IPS-18a (cell line): ENCODE data around the gene YIF1A.

Source experiments
- H3K27ac ChIP-seq: one replicate; pipeline ENCODE4 v1.5.1; 2013; ENCODE audit warnings: low read length
- H3K27me3 ChIP-seq: one replicate; pipeline ENCODE4 v1.6.1; 2013; ENCODE audit warnings: mild to moderate bottlenecking, low read length; ENCODE audit not compliant: control insufficient read depth, insufficient read depth
- H3K36me3 ChIP-seq: one replicate; pipeline ENCODE4 v1.6.1; 2013; ENCODE audit warnings: low read depth, low read length; ENCODE audit not compliant: control insufficient read depth
- H3K4me1 ChIP-seq: one replicate; pipeline ENCODE4 v1.6.1; 2013; ENCODE audit warnings: low read depth, low read length; ENCODE audit not compliant: control insufficient read depth
- H3K4me3 ChIP-seq: one replicate; pipeline ENCODE4 v1.5.1; 2013; ENCODE audit warnings: low read length
- H3K9ac ChIP-seq: one replicate; pipeline ENCODE4 v1.6.1; 2013; ENCODE audit warnings: mild to moderate bottlenecking, low read length, moderate library complexity
- H3K9me3 ChIP-seq: one replicate; pipeline ENCODE4 v1.6.1; 2013; ENCODE audit warnings: low read depth, low read length; ENCODE audit not compliant: control insufficient read depth

YIF1A gene

DNA sequence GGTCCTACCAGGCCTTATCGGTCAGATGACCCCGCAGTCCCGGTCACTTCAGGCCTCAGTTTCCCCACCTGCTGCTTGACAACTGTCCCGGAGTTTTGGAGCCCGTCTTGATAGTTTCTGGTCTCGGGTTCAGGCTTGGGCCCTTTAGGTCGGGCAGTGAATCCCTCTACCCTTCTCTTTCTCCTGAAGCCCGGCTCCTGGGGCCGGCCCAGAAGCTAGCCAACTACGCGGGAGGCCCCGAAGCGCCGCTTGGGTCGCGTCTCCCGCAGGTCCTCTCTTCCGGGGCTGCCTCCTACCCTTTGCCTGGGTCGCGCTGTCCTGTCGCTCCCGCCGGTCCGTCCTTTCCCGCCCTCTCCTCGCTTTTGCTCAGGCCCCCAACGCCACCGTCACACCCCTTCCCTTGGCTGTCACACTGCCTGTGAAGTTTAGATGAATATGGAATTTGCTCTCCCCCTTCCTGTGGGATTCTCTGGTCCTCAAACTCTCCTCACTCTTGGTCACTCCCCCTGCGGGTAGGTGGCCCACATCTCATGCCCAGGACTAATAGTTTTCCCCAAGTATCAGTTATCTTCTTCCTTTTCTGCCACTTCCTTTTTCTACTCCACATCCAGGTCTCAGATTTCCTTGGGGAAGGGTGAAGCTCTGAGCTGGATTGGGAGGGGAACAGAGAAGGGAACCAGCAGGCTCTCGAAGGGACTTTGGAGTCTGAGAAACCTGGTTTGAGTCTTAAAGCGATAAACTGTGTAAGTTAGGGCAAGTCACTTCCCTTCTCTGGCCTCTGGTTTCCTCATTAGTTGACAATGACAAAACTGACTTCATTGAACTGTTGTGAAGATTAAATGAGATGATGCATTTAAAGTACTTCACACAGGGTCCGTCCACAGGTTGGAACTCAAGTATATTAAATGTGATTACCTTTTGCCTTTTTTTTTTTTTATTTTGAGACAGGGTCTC is 19.7 kb downstream of the YIF1A start:
- Histone ChIP-seq H3K36me3 (peaks cover 33% of the 10 kb centered on the region), H3K27me3 (no peaks in the 10 kb centered on the region), H3K4me1 (peaks cover 4% of the 10 kb centered on the region), H3K27ac (peak overlapping the region; percentile 5), H3K9me3 (no peaks in the 10 kb centered on the region), H3K4me3 (peak overlapping the region; percentile 70), H3K9ac (peak overlapping the region; percentile 64)

DNA sequence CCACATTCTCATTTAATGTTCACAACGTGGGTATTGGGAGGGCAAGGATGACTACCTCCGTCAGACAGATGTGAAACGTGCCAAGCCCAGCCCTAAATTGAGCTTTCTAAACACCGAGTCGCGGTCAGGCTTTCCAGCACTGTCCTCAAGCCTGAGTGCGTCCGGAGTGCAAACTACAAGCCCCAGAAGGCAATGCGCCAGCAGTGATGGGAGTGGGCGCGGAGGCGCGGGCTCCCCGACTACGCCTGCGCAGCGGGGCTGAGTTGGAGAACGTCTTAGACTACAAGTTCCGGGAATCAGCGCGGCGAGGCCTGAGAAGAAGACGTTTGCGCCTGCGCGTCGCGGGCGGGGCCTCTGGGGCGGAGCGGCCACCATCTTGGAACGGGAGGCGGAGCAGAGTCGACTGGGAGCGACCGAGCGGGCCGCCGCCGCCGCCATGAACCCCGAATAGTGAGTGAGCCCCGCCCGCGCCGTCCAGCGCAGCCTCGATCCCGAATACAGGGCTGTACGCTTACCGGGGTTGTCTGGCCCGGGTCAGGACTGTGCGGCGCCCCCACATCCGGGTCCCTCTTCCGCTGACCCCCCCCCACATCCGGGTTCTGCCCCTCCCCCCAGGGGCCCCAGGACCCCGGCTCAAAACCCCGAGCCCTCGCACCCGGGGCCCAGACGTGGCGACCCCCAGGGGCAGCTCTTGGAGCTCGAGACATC is 20.5 kb downstream of the YIF1A start, which contains the start of gene RAB1B:
Gene RAB1B (plus strand): TSS at position 396 of the 708 bp plus-strand sequence. CDS start 41 bp downstream, at position 437.
- peak within 1 kb of the TSS; percentile 5 for H3K27ac ChIP-seq
- peak within 1 kb of the TSS; percentile 70 for H3K4me3 ChIP-seq
- H3K36me3 ChIP-seq = peaks cover 34% of the 10 kb centered on the region
- H3K27me3 ChIP-seq = no peaks in the 10 kb centered on the region
- no peaks in the 10 kb centered on the region for H3K9me3 ChIP-seq
- H3K9ac ChIP-seq = peak within 1 kb of the TSS; percentile 64
- peaks cover 4% of the 10 kb centered on the region for H3K4me1 ChIP-seq

DNA sequence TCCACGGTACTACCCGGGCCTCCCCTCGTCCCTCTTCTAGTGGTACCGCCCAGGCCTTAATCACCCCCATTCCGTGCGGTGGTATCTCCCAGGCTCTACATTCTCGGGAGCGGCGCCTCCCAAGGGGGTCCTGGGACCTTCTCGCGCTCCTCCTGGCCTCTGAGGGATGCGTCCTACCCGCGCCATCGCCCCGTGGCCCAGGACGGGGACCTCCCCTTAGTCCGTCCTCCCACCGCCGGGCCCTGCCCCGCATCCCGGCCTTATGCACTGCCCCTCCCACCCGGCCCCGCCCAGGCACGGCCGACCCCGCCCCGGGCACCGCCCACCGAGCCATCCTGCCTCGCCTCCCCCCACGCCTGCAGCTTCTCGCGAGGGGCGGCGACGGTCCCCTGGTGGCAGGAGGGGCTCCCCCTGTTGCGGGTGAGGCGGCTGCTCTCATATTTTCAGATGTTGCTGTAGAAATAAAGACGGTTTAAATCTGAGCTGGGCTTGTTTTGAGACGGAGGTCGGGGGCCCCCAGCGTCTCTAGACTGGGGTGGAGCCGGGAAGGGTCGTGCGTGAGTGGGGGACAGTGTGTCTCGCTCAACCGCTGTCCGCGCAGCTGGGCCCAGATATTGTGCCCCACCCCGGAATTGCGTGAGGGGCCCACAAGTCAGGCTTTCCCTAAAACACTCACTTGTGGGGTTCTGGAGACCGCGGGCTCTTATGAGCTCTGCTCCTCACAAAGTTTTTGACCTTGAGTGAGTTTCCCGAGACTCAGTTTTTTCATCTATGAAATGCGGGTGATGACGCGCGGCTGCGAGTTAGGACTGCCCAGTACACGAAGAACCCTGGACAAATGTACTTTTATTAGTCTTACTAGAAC is 21.3 kb downstream of the YIF1A start:
- no peaks in the 10 kb centered on the region for H3K27me3 ChIP-seq
- H3K9ac ChIP-seq = peak overlapping the region; percentile 34
- H3K27ac ChIP-seq = no peak overlapping the region
- no peaks in the 10 kb centered on the region for H3K9me3 ChIP-seq
- H3K4me1 ChIP-seq = peaks cover 4% of the 10 kb centered on the region
- H3K36me3 ChIP-seq = peaks cover 34% of the 10 kb centered on the region
- peak overlapping the region; percentile 70 for H3K4me3 ChIP-seq

DNA sequence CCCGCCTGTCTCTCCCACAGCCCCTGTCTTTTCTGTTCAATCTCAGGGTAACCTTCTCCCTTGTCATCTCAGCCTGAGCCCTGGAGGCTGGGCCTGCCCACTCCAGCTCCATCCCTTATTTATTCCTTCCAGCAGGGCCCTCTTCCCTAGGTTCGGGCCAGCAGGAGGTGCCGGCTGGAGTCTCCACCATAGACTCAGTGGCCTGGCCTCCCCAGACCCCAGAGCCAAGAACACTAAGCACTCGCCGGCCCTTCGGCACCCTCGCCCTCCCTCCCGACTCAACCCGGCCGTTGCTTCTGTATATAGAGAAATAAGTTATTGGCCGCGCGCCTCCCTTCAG is 21.9 kb downstream of the YIF1A start:
- no peaks in the 10 kb centered on the region for H3K27me3 ChIP-seq
- no peaks in the 10 kb centered on the region for H3K9me3 ChIP-seq
- H3K36me3 ChIP-seq = peaks cover 34% of the 10 kb centered on the region
- H3K27ac ChIP-seq = no peak overlapping the region
- H3K4me1 ChIP-seq = peaks cover 4% of the 10 kb centered on the region
- no peak overlapping the region for H3K9ac ChIP-seq
- H3K4me3 ChIP-seq = peak overlapping the region; percentile 54

DNA sequence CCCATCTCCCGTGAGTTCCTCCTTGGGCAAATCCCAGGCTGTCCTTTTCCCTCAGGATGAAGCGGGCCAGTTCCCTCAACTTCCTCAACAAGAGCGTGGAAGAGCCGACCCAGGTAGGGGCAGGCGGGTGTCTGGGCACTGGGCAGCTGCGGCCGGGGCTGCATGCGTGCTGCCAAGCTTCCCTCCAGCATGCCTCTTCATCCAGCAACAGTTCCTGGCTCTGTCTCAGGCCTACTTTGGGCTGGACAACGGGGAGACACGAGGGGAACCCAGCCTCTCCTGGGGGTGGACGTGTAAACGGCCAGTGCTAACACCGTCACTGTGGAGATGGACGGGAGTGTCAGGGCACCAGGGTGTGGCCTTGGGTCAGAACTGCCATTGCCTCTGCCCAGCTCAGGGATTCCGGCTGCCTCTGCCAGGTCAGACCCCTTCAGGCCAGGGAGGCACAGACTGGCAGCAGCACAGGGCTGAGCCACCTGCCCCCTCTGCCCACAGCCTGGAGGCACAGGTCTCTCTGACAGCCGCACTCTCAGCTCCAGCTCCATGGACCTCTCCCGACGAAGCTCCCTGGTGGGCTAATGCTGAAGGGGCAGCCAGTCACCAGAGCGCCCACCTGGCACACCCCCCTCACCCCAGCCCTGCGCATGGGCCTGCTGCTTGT is 22.4 kb downstream of the YIF1A start:
- H3K9me3 ChIP-seq = no peaks in the 10 kb centered on the region
- no peak overlapping the region for H3K27ac ChIP-seq
- H3K36me3 ChIP-seq = peaks cover 33% of the 10 kb centered on the region

DNA sequence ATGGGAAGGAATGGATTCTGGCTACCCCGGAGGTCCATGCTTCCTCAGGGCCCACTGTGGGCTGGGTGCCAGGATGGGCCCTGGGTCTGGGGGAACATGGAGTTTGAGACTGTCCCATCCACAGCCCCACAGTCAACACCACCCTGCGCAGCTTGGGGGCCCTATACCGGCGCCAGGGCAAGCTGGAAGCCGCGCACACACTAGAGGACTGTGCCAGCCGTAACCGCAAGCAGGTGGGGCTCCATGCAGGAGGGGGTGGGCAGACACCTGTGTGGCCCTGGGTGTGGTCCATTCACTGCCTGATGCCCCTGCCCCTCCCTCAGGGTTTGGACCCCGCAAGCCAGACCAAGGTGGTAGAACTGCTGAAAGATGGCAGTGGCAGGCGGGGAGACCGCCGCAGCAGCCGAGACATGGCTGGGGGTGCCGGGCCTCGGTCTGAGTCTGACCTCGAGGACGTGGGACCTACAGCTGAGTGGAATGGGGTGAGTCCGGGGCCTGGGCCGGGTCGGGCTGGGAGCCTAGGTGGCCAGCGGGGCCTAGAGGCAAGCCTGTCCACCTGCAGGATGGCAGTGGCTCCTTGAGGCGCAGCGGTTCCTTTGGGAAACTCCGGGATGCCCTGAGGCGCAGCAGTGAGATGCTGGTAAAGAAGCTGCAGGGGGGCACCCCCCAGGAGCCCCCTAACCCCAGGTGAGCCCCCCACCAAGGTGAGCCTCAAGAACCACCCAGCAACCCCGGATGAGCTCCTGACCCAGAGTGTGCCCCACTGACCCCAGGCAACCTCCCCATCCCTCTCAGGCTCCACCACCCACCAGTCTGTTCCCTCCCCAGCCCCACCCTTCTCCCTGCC is 23.2 kb downstream of the YIF1A start:
- peaks cover 4% of the 10 kb centered on the region for H3K4me1 ChIP-seq
- H3K4me3 ChIP-seq = no peak overlapping the region
- no peaks in the 10 kb centered on the region for H3K9me3 ChIP-seq
- H3K27me3 ChIP-seq = no peaks in the 10 kb centered on the region
- H3K36me3 ChIP-seq = peaks cover 33% of the 10 kb centered on the region
- no peak overlapping the region for H3K27ac ChIP-seq
- H3K9ac ChIP-seq = no peak overlapping the region

More for the DNA sequence above, 22.4 kb downstream of the YIF1A start:
- Histone ChIP-seq H3K9ac (no peak overlapping the region), H3K27me3 (no peaks in the 10 kb centered on the region), H3K4me3 (peak overlapping the region; percentile 54), H3K4me1 (peaks cover 4% of the 10 kb centered on the region)

DNA sequence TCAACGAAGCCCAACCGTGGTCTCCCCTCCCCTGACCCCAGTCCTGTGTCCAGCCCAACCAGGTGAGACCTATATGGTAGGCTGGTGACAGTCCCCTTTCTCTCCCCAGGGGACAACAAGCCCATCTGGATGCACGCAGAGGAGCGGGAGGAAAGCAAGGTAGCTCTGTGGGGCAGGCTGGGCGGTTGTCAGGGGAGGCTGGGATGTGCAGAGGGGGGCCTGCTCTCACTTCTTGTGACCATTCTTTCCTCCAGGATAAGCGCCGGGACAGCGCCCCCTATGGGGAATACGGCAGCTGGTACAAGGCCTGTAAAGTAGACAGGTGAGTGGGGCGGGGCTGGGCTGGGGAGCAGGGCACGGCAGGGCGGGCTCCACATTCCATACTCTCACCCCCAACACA is 24.0 kb downstream of the YIF1A start:
- no peaks in the 10 kb centered on the region for H3K27me3 ChIP-seq
- H3K9ac ChIP-seq = no peak overlapping the region
- H3K4me3 ChIP-seq = no peak overlapping the region
- peaks cover 33% of the 10 kb centered on the region for H3K36me3 ChIP-seq
- H3K4me1 ChIP-seq = peaks cover 4% of the 10 kb centered on the region
- H3K9me3 ChIP-seq = no peaks in the 10 kb centered on the region
- H3K27ac ChIP-seq = no peak overlapping the region

DNA sequence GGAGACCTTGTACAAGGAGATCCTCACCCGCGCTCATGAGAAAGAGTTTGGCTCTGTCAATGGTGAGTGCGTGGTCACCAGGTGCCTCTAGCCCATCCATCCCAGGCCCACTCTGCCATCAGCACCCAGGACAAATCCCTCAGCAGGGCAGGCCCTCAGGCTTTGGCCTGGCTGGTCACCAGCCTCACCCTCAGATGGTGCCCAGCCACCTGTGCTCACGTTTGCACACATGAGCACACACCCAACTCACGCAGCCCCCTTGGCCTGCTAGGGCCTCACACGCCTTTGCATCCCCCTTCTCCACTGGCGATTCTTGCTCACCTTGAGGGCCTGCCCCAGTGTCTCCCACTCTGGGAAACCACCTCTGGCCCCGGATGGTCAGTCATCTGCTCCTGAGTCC is 24.6 kb downstream of the YIF1A start:
- Histone ChIP-seq H3K9ac (no peak overlapping the region), H3K4me1 (peaks cover under 1% of the 10 kb centered on the region), H3K27me3 (no peaks in the 10 kb centered on the region), H3K36me3 (peaks cover 33% of the 10 kb centered on the region), H3K27ac (no peak overlapping the region), H3K4me3 (no peak overlapping the region), H3K9me3 (no peaks in the 10 kb centered on the region)

DNA sequence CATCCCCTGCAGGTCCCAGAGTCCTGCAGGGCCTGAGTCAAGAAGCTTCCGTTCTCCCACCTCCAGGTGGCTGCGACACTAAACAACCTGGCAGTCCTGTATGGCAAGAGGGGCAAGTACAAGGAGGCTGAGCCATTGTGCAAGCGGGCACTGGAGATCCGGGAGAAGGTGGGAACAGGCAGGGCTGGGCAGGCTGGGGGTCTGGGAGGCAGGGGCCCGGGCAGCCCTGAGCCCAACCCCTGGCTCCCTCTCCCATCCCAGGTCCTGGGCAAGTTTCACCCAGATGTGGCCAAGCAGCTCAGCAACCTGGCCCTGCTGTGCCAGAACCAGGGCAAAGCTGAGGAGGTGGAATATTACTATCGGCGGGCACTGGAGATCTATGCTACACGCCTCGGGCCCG is 25.2 kb downstream of the YIF1A start:
- Histone ChIP-seq H3K9me3 (no peaks in the 10 kb centered on the region), H3K4me1 (no peaks in the 10 kb centered on the region), H3K9ac (no peak overlapping the region), H3K36me3 (peaks cover 33% of the 10 kb centered on the region), H3K27me3 (no peaks in the 10 kb centered on the region), H3K27ac (no peak overlapping the region), H3K4me3 (no peak overlapping the region)

DNA sequence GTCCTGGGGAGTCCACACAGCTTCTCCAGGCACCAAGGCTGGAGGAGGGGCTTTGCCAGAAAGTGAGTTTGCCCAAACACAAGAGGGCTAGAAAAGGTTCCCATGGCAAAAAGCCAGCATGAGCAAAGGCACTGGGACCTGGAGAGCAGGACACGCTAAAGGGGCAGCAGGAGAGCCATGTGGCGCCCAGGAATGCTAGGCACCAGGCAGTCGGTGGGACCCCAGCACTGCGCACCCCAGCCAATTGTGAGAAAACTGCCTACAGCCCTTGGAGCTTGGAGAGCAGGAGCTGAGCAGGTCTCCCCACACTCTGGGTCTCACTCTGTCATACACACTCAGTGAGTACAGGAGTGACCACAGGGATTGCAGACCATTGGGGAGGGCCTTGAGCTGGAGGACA is 25.7 kb downstream of the YIF1A start:
- H3K27me3 ChIP-seq = no peaks in the 10 kb centered on the region
- no peaks in the 10 kb centered on the region for H3K4me1 ChIP-seq
- peaks cover 33% of the 10 kb centered on the region for H3K36me3 ChIP-seq
- H3K27ac ChIP-seq = no peak overlapping the region
- no peak overlapping the region for H3K4me3 ChIP-seq
- no peak overlapping the region for H3K9ac ChIP-seq
- H3K9me3 ChIP-seq = no peaks in the 10 kb centered on the region
